GM12891 (cell line): ENCODE measurements around the gene HOXD13.

Experiments
- PAX5 ChIP-seq: IDR thresholded peaks from 2 replicates; pipeline ENCODE4 v1.6.1; 2011; ENCODE audit warnings: low read length, moderate library complexity, mild to moderate bottlenecking; ENCODE audit not compliant: insufficient read depth, severe bottlenecking
- POLR2A ChIP-seq: IDR thresholded peaks from 2 replicates; pipeline ENCODE4 v1.6.1; 2011; ENCODE audit warnings: low read depth, low read length, control low read depth
- POLR2AphosphoS5 ChIP-seq: IDR thresholded peaks from 2 replicates; pipeline ENCODE4 v1.6.1; 2011; ENCODE audit warnings: low read depth, low read length, control low read depth
- SPI1 ChIP-seq: IDR thresholded peaks from 2 replicates; pipeline ENCODE4 v1.6.1; 2011; ENCODE audit warnings: low read depth, low read length, control low read depth

- TF ChIP-seq POLR2A, result no peak
- no peak for TF ChIP-seq POLR2AphosphoS5
- TF ChIP-seq SPI1, result no peak
- TF ChIP-seq PAX5, result no peak
Measured at GRCh38 chr2:176122683-176123410, 30.3 kb downstream of the HOXD13 start, which contains the start of gene HOXD9.
